Hippocampal formation (tissue), 2 donors: ENCODE data around the gene RNASEL.

Source experiments
- DNase-seq, 2 donors: peaks; one replicate each; lab custom pipeline; 2025; lab: John Stamatoyannopoulos, UW

The RNASEL gene

GRCh38 chr1:182600745-182601415 lies 11.8 kb upstream of the RNASEL start:
- DNase-seq: no peak

DNA sequence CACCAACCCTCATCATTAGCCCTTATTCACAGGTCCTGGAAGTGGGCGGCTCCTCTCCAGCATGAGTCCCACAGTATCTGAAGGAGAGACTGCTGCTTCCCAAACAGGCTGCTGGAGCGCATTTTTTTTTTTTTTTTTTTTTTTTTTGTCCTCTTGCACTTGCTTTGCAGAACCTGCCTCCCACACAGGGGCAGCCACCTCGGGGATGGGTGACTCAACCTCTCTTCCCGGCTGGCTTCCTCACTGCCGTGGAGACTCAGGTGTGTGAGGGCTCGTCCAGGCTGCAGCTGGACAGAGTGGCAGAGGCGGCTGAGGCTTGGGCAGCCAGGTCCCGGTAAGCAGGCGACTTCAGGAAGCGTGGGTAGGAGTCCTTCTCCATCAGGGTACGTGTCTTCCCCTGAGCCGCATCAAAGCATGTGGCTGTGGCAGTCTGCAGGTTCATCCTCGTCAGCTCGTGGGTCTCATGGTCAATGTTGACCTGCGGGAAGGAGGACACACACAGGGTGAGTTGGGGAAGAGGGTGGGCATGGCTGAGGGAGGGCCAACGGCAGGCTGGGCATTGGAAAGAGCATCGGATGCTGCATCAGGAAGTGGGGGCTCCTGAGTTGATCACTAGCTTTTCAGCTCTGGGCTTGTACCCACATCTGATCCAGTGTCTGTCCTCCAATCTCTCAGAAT lies 11.1 kb upstream of the RNASEL start:
- no peak for DNase-seq

DNA sequence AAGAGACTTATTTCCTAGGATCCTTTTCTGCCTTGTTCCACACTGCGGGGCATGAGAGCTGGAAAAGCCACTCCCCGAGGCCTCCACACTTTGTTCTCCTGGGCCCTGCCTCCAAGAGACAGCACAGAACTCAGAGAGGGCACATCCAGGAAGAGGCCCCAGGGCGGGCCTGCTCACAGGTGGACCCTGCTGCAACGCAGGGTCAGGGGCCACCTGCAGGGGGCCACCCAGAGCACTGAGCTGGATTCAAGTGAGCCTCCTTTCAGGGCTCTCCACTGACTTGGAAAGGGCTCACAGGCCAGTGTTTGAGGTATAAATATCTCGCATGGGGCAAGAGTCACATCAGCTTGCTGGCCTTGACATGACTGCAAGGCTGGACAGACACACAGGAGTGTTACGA lies 10.3 kb upstream of the RNASEL start:
- no peak for DNase-seq

DNA sequence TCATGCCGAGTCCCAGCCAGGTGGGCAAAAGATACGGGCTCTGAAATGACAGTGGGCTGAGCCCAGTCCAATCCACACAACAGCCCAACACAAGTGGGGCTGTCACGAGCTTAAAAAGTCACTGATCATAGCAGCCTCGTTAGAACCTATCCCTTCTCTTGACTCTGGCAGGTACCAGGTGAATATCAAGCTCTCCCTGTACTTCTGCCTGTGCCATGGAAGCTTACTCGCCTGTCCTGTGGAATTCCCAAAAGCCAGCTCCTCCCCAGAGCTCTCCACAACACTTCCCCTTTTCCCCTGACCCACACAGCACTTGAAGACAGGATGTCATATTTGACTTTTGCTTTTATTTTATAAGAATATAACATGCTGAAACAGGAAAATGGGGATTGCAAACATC lies 9.2 kb upstream of the RNASEL start:
- no peak for DNase-seq

DNA sequence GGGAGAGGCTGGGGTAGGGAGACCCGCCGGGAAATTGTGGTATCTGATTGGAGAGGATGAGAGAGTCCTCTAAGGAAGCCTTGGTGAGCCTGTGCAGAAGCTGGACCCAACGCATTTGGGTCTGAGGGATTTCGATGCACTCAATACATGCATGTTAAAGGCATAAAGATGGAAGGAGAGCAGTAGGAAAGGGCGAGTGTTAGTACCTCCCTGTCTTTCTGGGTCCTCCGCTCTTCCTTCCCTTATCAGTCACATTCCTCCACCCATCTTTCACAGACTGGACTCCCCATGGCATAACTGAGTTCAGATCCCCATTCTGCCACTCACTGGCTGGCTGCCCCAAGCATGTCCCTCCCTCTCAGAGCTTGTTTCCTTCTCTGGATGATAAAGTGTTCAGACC lies 7.9 kb upstream of the RNASEL start:
- DNase-seq: no peak

- peak; percentile 21 to 59 for DNase-seq
These were observed 6.7 kb upstream of the RNASEL start for GRCh38 chr1:182595641-182596240.

DNA sequence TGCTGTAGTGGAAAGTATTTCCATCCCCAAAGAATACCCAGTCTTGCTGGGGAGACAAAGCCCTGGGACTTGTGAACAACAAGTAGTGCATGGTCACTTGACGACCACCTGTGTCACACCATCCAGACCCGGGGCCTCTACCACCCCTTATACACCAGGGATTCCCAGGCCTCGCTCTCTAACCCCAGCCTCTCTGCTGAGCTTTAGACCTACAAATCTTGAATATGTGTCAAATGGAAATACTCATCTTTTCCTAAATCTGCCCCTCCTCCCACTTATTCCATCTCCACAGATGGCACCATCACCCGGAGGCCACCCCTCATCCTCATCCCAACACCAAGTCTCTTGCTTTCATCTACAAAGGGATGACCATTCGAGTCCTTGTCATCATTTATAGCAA lies 875 bp upstream of the RNASEL start:
- DNase-seq: no peak

DNA sequence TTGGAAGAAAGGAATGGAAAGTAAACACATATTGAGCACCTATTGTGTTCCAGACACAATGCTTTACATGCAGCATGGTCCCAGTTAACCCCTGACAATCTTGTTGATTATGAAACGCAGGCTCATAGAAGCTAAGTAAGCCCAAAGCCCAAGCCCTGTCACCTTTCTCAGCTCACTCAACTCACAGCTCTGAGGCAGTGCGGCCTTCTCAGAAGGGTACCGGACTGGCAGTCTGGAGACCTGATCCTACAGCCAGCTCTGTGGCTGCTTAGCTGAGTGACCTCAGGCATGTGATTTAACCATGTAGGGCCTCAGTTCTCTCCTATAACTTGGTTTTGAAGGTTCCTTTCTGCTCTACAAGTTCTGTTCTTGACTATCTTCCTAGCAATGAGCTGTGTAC lies 464 bp upstream of the RNASEL start:
- DNase-seq: no peak

DNA sequence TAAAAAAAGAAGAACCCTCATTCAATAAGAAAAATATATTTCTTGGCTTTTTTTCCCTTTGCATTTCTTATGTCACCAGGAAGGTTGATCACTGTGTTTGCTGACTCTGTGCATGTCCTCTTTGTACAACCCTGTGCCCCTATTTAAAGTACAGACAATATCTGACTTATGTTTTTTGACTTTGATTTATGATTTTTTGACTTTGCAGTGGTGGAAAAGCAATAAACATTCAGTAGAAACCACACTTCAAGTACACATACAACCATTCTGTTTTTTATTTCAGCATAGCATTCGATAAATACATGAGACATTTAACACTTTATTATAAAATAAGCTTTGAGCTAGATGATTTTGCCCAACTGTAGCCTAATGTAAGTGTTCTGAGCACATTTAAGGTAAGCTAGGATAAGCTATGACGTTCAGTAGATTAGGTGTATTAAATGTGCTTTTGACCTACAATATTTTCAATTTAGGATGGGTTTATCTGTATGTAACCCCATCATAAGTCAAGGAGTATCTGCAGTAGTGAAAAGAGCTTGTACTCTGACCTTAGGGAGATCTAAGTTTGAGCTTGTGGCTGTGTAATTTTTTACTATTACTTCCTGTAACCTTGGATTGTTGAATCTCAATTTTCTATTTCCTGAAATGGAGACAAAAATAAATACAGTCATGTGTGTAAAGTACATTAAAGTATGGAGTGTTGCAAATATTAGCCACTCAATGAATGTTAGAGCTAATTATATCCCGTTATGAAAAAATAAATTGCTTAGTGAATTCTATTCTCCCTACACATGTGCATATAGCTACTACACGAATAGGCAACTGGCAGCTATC lies 1.2 kb downstream of the RNASEL start:
- DNase-seq: no peak

GRCh38 chr1:182587093-182587492 lies 2.0 kb downstream of the RNASEL start:
- DNase-seq: no peak

DNA sequence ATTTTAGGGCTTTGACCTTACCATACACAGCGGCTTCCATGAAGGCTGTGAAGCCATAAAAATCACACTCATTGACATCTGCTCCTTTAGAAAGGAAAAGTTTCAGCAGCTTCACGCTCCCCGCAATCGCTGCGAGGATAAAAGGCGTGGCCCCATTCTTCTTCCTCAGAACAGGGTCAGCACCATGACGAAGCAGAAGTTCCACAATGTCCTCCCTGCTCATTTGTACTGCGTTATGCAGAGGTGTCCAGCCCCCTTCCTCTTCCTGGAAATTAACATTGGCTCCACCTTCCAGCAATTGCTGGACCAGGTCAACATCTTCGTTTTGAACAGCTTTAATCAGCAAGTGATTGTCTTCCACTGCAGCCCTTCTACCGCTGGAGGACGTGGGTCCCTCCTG lies 2.7 kb downstream of the RNASEL start:
- no peak for DNase-seq

DNA sequence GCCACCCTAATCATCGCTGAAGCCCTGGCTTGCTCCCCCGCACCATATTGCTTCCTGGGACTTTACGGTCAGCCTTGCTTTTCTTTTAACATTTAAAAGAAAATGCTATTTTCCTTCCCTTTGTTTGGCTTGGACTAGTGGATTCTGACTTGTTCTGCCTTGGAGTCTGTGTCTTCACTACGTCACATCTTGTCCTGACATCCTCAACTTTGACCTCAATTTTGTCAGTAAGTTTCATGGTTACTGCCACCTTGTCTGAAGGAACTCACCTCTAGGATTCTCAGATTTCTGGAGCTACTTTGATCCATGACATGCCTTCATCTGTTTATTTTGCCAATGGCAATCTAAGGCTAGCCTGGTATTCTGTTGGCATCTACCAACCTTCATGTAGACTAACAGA lies 4.3 kb downstream of the RNASEL start:
- DNase-seq: no peak

- no peak for DNase-seq
These were observed 8.3 kb downstream of the RNASEL start for GRCh38 chr1:182580736-182581135.

DNA sequence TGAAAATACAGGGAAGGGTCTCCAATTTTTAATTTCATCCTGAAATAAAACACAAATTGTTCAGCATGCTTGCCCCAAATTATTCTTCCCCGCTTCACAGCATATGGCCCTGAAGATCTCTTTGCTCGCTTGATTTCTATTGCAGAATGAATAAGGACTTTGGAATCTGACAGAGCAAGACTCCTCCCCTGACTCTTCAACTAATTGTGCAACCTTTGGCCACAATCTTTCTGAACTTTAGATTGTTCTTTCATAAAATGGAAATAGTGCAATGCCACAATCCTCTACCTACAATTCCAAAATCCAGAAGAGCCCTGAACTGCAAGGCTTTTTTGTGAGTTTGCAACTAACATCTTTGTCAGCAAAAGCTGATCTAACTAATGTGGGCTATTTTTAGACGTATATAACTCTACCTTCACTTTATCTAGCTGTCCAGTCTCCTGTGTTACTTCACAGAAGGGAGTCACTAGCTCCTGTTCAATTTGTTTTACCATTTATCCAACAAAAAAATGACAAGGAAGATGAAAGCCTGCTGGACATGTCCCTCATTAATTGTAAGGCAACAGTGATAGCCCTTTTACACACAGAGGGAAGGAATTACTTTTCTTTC lies 13.4 kb downstream of the RNASEL start:
- no peak for DNase-seq

DNA sequence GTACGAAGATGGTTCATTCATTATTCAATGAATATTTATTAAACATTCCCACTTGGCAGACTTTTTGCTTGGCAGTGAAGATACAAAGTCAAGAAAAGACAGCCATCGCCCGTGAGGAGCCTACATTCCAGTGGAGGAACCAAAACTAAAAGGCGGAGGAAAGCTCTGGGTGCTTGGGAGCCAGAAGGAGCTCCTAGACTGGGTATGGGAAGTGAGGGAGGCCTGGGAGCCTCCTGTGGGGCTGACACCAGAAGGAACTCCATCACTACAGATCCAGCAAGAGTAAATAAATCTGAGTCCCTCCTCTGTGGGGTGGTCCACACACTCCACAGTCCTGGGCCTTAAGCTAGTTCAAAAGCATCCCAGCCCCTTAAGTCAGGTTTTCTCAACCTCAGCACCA lies 14.9 kb downstream of the RNASEL start:
- no peak for DNase-seq

GRCh38 chr1:182570611-182570970 lies 18.5 kb downstream of the RNASEL start:
- no peak for DNase-seq

- no peak for DNase-seq
These were observed 19.0 kb downstream of the RNASEL start for GRCh38 chr1:182569939-182570610.

GRCh38 chr1:182568647-182569284 lies 20.3 kb downstream of the RNASEL start:
- no peak for DNase-seq

DNA sequence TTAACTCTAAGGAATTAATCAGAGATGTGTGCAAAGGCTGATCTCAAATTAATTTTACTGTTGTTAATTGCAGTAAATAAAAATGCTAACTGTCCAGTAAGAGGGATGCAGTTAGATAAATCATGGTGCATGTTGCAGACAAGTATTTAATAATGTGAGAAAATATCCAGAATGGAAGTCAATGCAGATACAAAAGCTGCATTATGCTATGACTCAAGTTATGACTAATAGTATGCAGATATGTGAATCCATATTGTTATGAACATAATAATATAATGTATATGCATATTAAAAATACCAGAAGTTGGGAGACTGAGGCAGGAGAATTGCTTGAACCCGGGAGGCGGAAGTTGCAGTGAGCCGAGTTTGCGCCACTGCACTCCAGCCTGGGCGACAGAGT lies 21.4 kb downstream of the RNASEL start:
- no peak for DNase-seq

DNA sequence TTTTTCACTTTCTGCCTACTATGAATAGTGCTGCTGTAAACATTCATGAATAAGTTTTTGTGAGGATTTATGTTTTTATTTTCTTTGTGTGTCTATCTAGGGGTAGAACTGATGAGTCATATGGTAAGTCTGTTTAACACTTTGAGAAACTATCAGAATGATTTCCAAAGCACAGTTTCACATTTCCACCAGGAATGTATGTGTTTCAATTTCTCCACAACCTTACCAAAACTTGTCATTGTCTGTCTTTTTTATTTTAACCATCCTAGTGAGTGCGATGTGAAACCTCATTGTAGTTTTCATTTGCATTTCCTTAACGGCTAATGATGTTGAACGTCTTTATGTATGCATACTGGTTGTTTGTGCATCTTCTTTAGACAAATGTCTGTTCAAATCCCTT lies 23.5 kb downstream of the RNASEL start:
- DNase-seq: no peak

- DNase-seq: no peak
These were observed 24.6 kb downstream of the RNASEL start for GRCh38 chr1:182564406-182565004.
